22Rv1 (cell line): ENCODE data around the gene KCNK2.

ENCODE experiments used
- H3K27ac ChIP-seq: fragments of 450-650 bp; 2 replicates; pipeline ENCODE4 v1.5.1; 2017
- ZFX ChIP-seq: fragments of 450-650 bp; IDR thresholded peaks from 2 replicates; pipeline ENCODE4 v1.6.1; 2017; ENCODE audit warnings: antibody characterized with exemption, borderline replicate concordance
- TF ChIP-seq, protein P1 (sequence below): fragments of 450-650 bp; IDR thresholded peaks from 2 replicates; pipeline ENCODE4 v1.5.1; 2017; ENCODE audit warnings: mild to moderate bottlenecking

The KCNK2 gene

DNA sequence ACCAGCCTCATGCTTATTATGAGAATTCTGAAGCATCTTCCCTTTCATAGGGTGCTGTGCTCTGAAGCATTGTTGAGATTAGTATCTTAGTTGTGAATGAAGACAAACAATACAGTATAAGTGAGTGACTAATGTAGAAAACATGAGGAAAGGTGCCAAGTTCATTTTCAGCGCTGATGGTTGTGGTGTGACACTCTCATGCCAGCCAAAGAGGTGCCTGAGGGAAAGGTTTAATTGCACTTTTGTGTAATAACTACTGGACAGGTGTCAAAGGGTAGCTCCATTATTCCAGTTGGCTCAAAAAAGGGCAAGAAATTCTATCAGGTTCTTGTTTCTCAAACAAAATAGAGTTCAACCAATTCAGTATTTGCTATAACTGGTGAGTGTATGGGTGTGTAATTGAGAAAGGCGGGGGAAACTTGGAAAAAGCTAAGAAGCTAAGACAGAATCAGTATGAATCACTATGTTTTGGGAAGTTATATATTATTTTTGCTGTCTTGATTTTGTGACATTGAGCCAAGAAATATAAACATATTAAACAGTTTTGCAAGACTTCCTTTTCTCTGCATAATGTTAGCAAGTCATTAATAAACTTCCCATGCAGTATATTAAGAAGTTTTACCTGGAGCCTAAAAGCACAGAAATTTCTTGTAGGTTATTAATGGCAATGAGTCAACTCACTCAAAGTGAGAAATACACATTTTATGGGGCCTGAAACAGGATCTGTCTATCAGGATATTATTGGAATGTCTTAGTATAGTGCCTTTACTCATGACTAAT is 31.8 kb downstream of the KCNK2 start:
- no peak for TF ChIP-seq ZFX
- TF ChIP-seq, protein P1, sequence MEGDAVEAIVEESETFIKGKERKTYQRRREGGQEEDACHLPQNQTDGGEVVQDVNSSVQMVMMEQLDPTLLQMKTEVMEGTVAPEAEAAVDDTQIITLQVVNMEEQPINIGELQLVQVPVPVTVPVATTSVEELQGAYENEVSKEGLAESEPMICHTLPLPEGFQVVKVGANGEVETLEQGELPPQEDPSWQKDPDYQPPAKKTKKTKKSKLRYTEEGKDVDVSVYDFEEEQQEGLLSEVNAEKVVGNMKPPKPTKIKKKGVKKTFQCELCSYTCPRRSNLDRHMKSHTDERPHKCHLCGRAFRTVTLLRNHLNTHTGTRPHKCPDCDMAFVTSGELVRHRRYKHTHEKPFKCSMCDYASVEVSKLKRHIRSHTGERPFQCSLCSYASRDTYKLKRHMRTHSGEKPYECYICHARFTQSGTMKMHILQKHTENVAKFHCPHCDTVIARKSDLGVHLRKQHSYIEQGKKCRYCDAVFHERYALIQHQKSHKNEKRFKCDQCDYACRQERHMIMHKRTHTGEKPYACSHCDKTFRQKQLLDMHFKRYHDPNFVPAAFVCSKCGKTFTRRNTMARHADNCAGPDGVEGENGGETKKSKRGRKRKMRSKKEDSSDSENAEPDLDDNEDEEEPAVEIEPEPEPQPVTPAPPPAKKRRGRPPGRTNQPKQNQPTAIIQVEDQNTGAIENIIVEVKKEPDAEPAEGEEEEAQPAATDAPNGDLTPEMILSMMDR, result no peak
- H3K27ac ChIP-seq, result no peak overlapping the region

DNA sequence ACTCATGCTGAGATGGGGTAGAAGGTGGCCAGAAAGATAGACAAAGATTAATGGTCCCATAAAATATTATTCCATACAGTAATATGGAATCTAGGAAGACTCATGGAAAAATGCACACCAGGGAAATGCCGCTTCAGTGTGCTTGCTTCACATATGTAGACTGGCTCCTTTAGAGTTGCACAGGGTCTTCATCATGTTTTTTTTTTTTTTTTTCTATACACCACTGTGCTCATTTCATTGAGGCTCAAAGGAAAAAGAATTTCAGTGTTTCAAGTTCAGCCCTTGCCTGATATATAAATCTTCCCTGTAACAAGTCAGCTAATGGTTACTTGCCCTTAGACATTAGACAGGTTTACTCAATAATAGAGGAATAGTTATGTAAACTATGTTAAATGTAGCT is 33.2 kb downstream of the KCNK2 start:
- H3K27ac ChIP-seq, result no peak overlapping the region
- TF ChIP-seq, protein P1, result no peak
- no peak for TF ChIP-seq ZFX

DNA sequence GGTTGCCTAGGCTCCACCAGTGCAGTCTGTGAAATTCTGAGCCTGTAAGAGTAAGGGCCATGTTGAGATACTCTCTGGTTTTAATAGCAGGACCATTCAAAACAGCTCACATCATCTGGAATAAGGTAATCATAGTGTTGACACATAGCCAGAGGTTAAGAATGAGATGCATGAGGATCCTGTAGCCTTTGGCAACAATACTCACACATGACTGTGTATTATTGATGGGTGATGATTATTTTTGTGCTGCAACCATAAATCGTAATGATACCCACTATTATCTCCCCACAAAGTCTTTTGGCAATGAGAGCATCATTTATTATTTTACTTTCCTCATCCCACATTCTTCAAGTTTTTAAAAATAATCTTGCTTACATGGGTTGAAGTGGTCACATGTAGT is 35.5 kb downstream of the KCNK2 start:
- no peak overlapping the region for H3K27ac ChIP-seq
- TF ChIP-seq, protein P1, result no peak
- TF ChIP-seq ZFX, result no peak

DNA sequence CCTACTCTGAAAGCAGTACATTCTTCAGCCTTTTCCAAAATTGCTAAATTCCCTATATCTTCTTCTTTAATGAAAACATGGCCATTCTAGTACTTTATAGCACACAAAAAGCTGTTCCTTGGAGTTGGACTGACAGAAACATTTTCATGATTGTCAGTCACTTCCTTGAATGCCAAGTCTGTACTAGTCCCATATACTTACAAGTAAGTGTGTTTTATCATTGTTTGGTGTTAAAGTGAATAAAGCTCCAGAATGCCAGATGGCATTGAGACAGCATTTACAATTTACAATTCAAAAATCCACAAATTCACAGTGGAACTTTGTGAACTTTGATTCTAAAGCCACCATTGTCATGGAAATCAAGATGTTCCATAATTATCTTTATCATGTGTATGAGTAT is 36.5 kb downstream of the KCNK2 start:
- TF ChIP-seq ZFX, result no peak
- TF ChIP-seq, protein P1, result no peak
- H3K27ac ChIP-seq, result no peak overlapping the region

DNA sequence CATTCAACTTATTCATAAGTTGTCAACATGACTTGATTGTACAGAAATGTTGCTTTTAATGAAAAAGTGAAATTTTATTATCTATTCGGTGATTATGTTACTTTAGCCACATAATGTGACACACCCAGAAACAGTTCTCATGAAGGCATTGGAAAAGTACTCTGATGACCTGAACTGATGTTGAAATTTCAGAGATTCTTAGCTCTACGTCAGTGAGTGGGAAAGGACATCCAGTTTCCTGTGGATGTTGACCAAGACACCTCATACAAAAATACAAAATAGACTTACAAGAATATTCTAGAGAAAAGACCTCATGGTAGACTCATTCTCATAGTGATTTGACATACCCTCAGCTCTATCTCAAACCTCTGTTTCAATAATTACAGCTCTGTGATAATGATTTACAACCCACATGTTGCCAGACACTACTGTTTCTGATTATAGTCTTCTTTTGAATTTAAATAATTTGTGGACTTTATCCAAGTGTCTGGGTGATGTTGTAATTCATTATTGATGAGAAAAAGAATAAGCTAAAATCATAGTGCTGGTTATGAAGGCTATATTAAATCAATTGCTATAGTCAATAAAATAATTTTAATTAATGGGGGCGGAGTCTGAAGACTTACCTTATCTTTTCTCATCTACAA is 37.3 kb downstream of the KCNK2 start:
- no peak overlapping the region for H3K27ac ChIP-seq
- no peak for TF ChIP-seq ZFX
- TF ChIP-seq, protein P1, result no peak

DNA sequence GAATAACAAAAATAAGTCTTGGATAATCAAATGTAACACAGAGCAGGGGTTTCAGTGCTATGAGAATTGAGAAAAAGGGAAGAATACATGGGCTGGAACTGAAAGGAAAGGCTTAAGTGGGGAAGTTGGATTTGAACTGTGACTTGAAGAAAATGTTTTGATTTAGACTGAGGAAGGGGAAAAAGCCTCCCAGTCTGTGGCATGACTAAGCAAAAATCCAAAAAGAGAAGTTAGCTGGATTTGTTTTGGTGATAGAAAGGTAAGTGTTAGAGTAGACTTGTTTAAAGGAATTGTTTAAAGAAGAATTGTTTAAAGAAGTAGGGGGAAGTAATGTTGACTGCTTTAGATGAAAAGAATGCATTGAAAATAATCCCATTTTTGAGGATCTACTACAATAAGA is 46.0 kb downstream of the KCNK2 start:
- no peak for TF ChIP-seq ZFX
- TF ChIP-seq, protein P1, result no peak
- no peak overlapping the region for H3K27ac ChIP-seq

DNA sequence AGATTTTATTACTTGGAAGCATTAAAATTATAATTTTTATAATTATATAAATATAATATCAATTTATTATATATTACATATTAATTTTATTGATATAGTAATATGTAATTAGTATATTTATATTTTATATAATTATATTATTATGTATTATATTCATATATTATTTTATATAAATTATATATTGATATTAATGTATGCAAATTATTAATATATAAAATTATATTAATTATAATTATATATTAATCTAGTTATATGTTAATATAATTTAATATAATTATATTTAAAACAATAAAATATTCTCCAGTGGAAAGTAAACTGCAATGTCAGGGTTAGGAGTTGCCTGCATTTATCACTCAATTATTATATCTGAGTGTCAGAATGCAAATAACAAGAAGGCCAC is 48.8 kb downstream of the KCNK2 start:
- no peak overlapping the region for H3K27ac ChIP-seq
- TF ChIP-seq, protein P1, result no peak
- TF ChIP-seq ZFX, result no peak
